DOHH2 (cell line): ENCODE results near the gene BCL2L1.

Experiments
- H3F3A ChIP-seq: fragments of 200-600 bp; sonication (generic), shearing (Covaris generic); 2 replicates; pipeline ENCODE4 v1.6.0; 2016; ENCODE audit warnings: antibody characterized with exemption, mild to moderate bottlenecking; ENCODE audit not compliant: control insufficient read depth, insufficient read depth
- H3K27ac ChIP-seq: fragments of 200-600 bp; sonication (generic); 2 replicates; pipeline ENCODE4 v1.5.1; 2014; ENCODE audit warnings: low read depth, mild to moderate bottlenecking, low read length, moderate library complexity
- H3K27me3 ChIP-seq: fragments of 200-600 bp; sonication (generic); 2 replicates; pipeline ENCODE4 v1.6.1; 2014; ENCODE audit warnings: mild to moderate bottlenecking, low read length, mixed read lengths; ENCODE audit not compliant: control insufficient read depth
- H3K36me3 ChIP-seq: fragments of 200-600 bp; sonication (generic); 2 replicates; pipeline ENCODE4 v1.6.1; 2014; ENCODE audit warnings: mild to moderate bottlenecking, low read length, moderate library complexity, mixed read lengths; ENCODE audit not compliant: control insufficient read depth
- H3K4me1 ChIP-seq: fragments of 200-600 bp; sonication (generic); 2 replicates; pipeline ENCODE4 v1.6.1; 2014; ENCODE audit warnings: mild to moderate bottlenecking, low read length, mixed read lengths; ENCODE audit not compliant: control insufficient read depth
- H3K4me2 ChIP-seq: fragments of 200-600 bp; sonication (generic); 2 replicates; pipeline ENCODE4 v1.6.0; 2014; ENCODE audit warnings: mild to moderate bottlenecking, low read length, moderate library complexity
- H3K4me3 ChIP-seq: fragments of 200-600 bp; sonication (generic); 2 replicates; pipeline ENCODE4 v1.5.1; 2014; ENCODE audit warnings: mild to moderate bottlenecking, low read length, mixed read lengths
- H3K79me2 ChIP-seq: fragments of 200-600 bp; sonication (generic); 2 replicates; pipeline ENCODE4 v1.6.1; 2014; ENCODE audit warnings: mild to moderate bottlenecking, low read length, mixed read lengths; ENCODE audit not compliant: control insufficient read depth
- H3K9me2 ChIP-seq: fragments of 200-600 bp; sonication (generic); replicated peaks from 2 replicates; pipeline ENCODE4 v1.6.1; 2014; ENCODE audit warnings: mild to moderate bottlenecking, low read length, mixed read lengths; ENCODE audit not compliant: control insufficient read depth
- H3K9me3 ChIP-seq: fragments of 200-600 bp; sonication (generic); 2 replicates; pipeline ENCODE4 v1.6.1; 2014; ENCODE audit warnings: antibody characterized with exemption, low read length, mixed read lengths; ENCODE audit not compliant: control insufficient read depth, insufficient read depth
- H4K20me1 ChIP-seq: fragments of 200-600 bp; sonication (generic); 2 replicates; pipeline ENCODE4 v1.6.0; 2014; ENCODE audit warnings: low read depth, mild to moderate bottlenecking, antibody characterized with exemption, low read length, moderate library complexity; ENCODE audit not compliant: control insufficient read depth, insufficient read depth
- EZH2phosphoT487 ChIP-seq: fragments of 200-600 bp; sonication (generic); IDR thresholded peaks from 2 replicates; pipeline ENCODE4 v1.6.1; 2017; ENCODE audit warnings: borderline replicate concordance, mild to moderate bottlenecking, antibody characterized with exemption, low read length, moderate library complexity, mixed read lengths
- TF ChIP-seq, protein P1 (sequence below): fragments of 200-600 bp; sonication (generic); IDR thresholded peaks from one replicate; pipeline ENCODE4 v1.5.1; 2014; ENCODE audit warnings: antibody characterized with exemption, mild to moderate bottlenecking, low read depth, low read length; ENCODE audit not compliant: poor library complexity, severe bottlenecking

Gene BCL2L1

DNA sequence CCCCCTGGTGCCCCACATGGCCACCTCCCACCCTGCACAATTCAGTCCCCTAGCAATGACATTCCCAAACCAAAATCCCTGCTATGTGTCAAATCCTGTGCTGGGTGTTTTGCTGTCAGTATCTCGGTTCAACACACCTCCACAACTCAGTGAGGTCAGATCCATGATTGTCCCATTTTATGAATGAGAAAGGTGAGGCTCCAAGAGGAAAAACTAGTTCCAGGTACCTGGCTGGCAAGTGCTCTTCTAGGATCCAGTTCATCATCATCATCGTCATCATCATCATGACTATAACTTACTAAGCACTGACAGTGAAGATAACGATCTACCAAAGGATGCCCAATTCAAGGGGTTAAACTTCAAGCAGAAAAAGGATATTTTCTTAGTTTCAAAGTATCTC is 102.4 kb downstream of the BCL2L1 start:
- Histone ChIP-seq H4K20me1 (no peaks in the 10 kb centered on the region), H3F3A (no peaks in the 10 kb centered on the region), H3K27me3 (no peaks in the 10 kb centered on the region), H3K79me2 (no peaks in the 10 kb centered on the region), H3K4me1 (peaks cover 19% of the 10 kb centered on the region), H3K27ac (no peak overlapping the region), H3K4me3 (no peak overlapping the region), H3K9me2 (no peaks in the 10 kb centered on the region), H3K9me3 (no peaks in the 10 kb centered on the region), H3K4me2 (no peak overlapping the region), H3K36me3 (no peaks in the 10 kb centered on the region)
- TF ChIP-seq, protein P1, sequence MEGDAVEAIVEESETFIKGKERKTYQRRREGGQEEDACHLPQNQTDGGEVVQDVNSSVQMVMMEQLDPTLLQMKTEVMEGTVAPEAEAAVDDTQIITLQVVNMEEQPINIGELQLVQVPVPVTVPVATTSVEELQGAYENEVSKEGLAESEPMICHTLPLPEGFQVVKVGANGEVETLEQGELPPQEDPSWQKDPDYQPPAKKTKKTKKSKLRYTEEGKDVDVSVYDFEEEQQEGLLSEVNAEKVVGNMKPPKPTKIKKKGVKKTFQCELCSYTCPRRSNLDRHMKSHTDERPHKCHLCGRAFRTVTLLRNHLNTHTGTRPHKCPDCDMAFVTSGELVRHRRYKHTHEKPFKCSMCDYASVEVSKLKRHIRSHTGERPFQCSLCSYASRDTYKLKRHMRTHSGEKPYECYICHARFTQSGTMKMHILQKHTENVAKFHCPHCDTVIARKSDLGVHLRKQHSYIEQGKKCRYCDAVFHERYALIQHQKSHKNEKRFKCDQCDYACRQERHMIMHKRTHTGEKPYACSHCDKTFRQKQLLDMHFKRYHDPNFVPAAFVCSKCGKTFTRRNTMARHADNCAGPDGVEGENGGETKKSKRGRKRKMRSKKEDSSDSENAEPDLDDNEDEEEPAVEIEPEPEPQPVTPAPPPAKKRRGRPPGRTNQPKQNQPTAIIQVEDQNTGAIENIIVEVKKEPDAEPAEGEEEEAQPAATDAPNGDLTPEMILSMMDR: no peak
- TF ChIP-seq EZH2phosphoT487: no peak

DNA sequence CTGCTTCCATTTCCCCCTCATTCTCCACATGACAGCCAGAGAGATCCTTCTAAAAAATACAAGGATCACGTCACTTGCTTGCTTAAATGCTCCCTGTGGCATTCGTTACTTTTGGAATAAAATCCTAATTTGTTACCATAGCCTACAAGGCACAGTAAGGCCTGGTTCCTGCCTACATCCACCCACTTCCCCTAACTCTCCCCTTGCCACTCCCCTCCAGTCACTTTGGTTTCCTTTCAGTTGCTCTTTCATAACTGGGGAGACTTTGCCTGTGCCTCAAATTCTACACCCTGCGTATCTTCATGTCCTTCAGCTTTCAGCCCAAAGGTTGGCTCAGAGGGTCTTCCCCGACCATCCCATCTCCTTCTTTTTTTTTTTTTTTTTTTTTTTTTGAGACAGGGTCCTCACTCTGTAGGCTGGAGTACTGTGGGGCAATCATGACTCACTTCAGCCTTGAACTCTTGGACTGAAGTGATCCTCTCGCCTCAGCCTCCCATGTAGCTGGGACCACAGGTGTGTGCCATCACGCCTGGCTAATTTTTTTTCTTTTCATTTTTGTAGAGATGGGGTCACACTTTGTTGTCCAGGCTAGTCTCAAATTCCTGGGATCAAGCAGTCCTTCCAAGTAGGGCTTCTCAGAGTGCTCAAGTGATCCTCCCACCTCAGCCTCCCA is 105.1 kb downstream of the BCL2L1 start:
- Histone ChIP-seq H3F3A (no peaks in the 10 kb centered on the region), H3K9me2 (no peaks in the 10 kb centered on the region), H3K79me2 (no peaks in the 10 kb centered on the region), H3K27me3 (no peaks in the 10 kb centered on the region), H3K36me3 (no peaks in the 10 kb centered on the region), H4K20me1 (no peaks in the 10 kb centered on the region), H3K27ac (no peak overlapping the region), H3K9me3 (no peaks in the 10 kb centered on the region), H3K4me2 (no peak overlapping the region), H3K4me3 (no peak overlapping the region), H3K4me1 (peaks cover 17% of the 10 kb centered on the region)
- TF ChIP-seq, protein P1: no peak
- no peak for TF ChIP-seq EZH2phosphoT487

DNA sequence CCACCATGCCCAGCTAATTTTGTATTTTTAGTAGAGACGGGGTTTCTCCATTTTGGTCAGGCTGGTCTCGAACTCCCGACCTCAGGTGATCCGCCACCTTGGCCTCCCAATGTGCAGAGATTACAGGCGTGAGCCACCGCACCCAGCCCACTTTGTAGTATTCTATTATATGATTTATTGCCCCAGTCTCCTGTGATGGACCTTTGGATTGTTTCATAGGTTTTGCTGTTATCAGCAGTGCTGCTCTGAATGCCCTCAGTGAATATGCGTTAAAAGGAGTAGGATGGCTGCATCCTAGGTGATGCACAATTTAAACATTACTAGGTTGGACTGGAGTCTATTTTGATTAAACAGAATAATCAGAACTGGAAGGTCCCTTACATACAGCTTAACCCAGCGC is 107.3 kb downstream of the BCL2L1 start:
- no peaks in the 10 kb centered on the region for H3K9me2 ChIP-seq
- H3F3A ChIP-seq: no peaks in the 10 kb centered on the region
- no peaks in the 10 kb centered on the region for H3K36me3 ChIP-seq
- no peak for TF ChIP-seq EZH2phosphoT487
- TF ChIP-seq, protein P1: no peak
- H3K79me2 ChIP-seq: no peaks in the 10 kb centered on the region
- no peaks in the 10 kb centered on the region for H3K9me3 ChIP-seq
- H3K27me3 ChIP-seq: no peaks in the 10 kb centered on the region
- H4K20me1 ChIP-seq: no peaks in the 10 kb centered on the region
- no peak overlapping the region for H3K4me2 ChIP-seq
- H3K27ac ChIP-seq: no peak overlapping the region
- peaks cover 4% of the 10 kb centered on the region for H3K4me1 ChIP-seq
- no peak overlapping the region for H3K4me3 ChIP-seq
